GM18909 (cell line): ENCODE data around the gene SLC38A8.

Source experiments
- ATAC-seq: cut with Tn5 transposase; IDR thresholded peaks from one replicate; pipeline ENCODE4 v1.9.1; 2021; ENCODE audit warnings: mild to moderate bottlenecking; ENCODE audit not compliant: unreplicated experiment, poor library complexity

The SLC38A8 gene

GRCh38 chr16:83973581-83974385, 68.8 kb downstream of the SLC38A8 start:
- ATAC-seq: no peak

DNA sequence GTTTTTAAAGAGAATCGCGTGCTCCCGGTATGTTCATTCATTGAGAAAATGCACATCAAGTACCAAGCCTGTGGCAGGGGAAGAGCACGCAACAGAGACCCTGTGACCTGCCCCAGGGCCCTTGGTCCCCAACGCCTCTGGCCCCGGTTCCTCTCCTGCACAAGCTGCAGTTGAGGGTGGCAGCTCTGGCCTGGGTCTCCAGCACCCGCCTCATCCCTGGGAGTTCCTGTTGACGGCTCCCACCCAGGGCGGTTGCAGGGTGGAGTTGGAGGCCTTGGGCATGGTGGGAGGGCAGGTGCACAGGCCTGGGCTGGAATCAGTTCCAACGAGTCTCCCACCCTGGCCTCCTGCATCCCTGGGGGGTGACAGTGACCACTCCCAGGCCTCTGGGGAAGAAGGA, 69.5 kb downstream of the SLC38A8 start:
- no peak for ATAC-seq

DNA sequence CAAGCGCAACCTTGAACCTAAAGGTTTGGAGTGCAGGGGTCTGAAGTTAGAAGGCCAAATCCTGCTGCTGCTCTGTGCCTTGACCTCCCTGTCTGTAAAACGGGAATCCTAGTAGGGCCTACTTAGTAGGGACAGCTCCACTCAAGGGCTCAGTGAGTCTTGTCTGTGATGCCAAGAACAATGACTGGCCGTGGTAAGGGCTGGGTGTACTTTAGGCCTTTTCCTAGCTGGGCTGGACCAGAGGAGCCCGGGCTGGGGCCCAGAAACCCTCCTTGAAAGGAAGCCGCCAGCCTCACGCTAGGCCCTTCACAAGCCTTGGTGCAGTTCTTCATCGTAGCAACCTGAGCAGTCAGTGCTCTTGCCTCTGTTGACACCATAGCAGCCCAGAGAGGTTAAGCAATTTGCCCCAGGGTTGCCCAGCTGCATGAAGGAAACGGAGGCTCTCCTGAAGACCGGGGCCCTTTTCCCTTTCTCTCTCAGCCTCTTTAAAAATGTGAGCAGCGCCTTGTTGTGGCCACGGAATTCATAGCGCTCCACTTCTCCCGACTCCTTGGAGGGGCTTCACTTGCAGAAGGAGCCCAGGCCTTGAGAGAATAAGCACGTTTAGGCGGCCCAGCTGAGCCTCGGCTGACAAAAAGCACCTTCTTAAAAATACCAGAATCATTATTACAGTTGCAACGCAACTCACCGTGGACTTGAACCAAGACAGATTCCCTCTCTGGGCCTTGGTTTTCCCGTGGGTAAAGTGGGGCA, 70.2 kb downstream of the SLC38A8 start:
- ATAC-seq: no peak

GRCh38 chr16:83971165-83972130, 71.1 kb downstream of the SLC38A8 start:
- no peak for ATAC-seq

DNA sequence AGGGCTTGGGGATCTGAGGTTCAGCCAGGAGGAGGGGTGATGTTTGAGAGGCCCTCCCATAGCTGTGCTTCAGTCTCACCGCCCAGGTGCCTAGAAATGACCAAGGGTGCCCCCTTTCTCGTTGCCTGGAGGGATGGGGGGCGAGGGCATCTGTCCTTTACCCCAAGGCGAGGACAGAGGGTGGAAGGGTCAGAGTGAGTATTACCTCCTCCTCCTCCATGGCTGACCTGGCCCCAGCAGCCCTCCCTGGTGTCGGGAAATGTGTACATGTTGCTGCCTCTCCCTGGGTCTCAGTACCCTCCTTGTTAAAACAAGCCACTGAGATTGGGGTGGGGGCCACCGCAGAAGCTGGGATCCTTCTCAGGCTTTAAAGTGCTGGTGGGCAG, 72.2 kb downstream of the SLC38A8 start:
- no peak for ATAC-seq

- no peak for ATAC-seq
Measured at GRCh38 chr16:83969771-83970429, 72.7 kb downstream of the SLC38A8 start.

DNA sequence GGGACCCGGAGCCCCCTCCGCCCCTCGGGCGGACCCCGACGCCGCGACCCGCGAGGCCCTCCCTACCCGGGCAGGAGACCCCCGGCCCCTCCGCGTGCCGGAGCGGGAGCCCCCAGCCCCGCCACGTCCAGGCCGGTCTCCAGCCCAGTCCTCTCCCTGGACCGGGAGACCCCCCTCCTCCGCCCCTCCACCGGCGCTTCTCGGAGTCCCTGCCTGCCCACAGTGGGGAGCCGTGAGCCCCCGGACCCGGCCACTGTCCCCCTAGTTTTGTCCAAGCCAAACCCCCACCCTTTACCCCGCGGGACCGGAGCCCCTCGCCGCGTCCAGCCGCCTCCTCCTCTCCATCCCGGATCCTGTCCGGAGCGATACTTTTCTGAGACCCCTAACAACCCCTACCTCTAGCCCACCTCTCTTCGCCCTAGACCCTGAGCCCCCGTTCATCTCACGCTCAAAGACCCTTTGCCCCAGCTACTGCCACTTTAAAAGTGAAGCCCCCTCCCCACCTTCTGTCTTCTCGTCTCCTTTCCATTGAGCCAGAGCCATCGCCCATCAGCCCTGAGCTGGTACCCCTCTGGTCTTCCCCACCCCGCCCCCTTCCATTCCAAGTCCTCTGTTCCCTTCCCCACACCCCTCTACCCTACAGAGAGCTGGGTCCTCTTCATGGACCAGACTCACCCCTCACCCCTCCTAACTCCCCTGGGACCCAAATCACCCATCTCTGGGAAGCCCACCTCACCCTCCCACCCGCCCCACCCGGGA, 73.5 kb downstream of the SLC38A8 start:
- ATAC-seq: no peak

- ATAC-seq: no peak
Measured at GRCh38 chr16:83968306-83968851, 74.2 kb downstream of the SLC38A8 start.

DNA sequence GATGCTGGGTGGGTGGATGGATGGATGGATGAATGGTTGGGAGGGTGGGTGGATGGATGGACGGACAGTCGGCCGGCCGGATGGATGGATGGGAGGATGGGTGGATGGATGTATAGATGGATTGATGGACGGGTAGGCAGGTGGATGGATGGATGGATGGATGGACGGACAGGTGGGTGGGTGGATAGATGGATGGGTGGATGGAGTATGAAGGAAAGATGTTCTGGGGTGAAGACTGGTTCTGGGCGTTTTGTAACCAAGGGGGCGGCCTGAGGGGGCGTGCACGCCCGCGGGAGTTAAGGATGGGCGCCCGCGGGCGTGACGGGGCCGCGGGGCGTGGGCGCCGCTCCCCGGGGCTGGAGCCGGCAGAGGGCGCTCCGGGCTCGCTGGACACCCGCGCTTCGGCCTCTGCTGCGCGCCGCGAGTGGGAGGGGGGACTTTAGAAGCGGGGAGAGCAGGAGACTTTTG, 74.7 kb downstream of the SLC38A8 start, which contains the start of gene NECAB2:
NECAB2 (plus strand) TSS at position 407 of the 468 bp plus-strand sequence. CDS start 405 bp downstream, outside the sequence.
- ATAC-seq: no peak

DNA sequence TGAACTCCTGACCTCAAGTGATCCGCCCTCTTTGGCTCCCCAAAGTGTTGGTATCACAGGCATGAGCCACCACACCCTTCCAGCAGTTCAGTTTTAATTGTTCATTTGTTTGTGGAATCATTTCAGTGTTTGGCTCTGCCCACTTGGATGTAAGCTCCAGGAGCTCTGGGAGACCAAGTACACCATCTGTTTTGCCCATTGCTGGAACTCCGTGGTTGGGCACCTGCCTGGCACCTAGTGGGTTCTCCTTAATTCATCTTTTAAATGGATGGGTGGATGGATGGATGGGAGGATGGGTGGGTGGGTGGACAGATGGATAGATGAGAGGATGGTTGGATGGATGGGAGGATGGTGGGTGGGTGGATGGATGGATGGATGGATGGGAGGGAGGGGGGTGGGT, 75.5 kb downstream of the SLC38A8 start:
- no peak for ATAC-seq

DNA sequence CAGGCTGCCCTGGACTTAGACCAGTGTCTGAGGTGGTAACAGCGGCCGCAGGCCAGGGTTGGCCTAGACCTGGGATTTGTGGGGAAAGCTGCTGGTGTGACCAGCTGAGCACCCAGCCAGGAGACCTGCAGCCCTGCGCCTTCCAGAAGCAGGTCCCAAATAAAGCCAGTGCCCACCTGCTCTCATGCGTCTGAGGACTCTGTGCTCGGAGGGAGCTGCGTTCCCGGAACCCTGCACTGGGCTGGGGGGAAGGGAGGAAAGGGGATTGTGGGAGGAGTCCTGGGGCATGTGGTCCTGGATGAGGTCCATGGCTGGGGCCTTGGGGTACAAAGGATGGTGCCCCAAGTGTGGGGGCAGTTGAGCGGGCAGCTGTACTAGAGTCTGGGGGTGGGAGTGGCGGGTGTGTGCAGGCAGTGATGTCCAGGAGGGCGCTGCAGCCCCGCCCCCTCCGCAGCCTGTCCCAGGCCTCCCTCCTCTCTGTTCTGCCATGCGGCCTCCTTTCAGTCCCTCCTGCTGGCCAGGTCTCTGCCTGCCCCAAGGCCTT, 76.4 kb downstream of the SLC38A8 start:
- no peak for ATAC-seq

- no peak for ATAC-seq
Measured at GRCh38 chr16:83965444-83966152, 77.0 kb downstream of the SLC38A8 start.

DNA sequence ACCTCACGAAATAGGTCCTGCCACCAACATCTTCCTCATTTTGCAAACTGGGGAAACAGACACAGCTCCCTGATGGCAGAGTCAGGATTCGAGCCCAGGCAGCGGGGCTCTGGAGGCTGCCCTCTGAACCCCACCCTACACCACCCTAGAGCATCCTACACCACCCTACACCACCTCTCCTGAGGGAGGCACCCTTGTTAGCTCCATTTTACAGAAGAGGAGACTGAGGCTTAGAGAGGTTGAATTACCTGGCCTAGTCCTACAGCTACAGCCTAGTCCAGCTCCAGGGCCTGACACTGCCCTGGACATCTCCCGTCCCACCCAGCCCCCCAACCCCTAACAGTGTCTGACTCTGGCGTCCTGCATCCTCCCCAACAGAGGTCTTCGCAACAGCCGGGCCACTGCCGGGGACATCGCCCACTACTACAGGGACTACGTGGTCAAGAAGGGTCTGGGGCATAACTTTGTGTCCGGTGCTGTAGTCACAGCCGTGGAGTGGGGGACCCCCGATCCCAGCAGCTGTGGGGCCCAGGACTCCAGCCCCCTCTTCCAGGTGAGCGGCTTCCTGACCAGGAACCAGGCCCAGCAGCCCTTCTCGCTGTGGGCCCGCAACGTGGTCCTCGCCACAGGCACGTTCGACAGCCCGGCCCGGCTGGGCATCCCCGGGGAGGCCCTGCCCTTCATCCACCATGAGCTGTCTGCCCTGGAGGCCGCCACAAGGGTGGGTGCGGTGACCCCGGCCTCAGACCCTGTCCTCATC, 77.7 kb downstream of the SLC38A8 start:
- ATAC-seq: no peak

- ATAC-seq: no peak
Measured at GRCh38 chr16:83963277-83964119, 79.1 kb downstream of the SLC38A8 start.

- no peak for ATAC-seq
Measured at GRCh38 chr16:83961591-83961990, 81.0 kb downstream of the SLC38A8 start.

DNA sequence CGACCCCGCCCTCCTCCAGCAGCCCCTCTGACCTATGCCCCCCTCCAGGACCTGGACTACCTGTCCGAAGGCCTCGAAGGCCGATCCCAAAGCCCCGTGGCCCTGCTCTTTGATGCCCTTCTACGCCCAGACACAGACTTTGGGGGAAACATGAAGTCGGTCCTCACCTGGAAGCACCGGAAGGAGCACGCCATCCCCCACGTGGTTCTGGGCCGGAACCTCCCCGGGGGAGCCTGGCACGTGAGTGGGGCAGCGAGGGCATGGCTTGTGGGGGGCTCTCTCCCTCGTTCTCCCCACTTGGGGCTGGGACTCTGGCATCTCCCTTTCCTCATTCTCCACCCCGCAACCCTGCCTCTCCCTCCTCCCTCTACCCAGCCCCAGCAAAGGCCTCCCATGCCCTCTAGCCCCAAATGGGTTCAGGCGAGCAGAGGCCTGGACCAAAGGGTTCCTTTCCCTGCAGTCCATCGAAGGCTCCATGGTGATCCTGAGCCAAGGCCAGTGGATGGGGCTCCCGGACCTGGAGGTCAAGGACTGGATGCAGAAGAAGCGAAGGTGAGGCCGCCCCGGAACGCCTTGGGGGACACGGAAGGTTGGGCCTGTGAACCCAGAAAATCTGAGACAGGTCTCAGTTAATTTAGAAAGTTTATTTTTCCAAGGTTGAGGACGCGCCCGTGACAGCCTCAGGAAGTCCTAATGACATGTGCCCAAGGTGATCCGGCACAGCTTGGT, 81.9 kb downstream of the SLC38A8 start:
- no peak for ATAC-seq
